SH-SY5Y (cell line): ENCODE data around the gene ZSCAN2.

Source experiments
- GATA2 ChIP-seq: IDR thresholded peaks from 2 replicates; pipeline ENCODE4 v1.6.1; 2011; ENCODE audit warnings: mild to moderate bottlenecking, low read depth, low read length
- GATA3 ChIP-seq: IDR thresholded peaks from 2 replicates; pipeline ENCODE4 v1.6.1; 2011; ENCODE audit warnings: low read depth, mild to moderate bottlenecking, low read length, moderate library complexity

DNA sequence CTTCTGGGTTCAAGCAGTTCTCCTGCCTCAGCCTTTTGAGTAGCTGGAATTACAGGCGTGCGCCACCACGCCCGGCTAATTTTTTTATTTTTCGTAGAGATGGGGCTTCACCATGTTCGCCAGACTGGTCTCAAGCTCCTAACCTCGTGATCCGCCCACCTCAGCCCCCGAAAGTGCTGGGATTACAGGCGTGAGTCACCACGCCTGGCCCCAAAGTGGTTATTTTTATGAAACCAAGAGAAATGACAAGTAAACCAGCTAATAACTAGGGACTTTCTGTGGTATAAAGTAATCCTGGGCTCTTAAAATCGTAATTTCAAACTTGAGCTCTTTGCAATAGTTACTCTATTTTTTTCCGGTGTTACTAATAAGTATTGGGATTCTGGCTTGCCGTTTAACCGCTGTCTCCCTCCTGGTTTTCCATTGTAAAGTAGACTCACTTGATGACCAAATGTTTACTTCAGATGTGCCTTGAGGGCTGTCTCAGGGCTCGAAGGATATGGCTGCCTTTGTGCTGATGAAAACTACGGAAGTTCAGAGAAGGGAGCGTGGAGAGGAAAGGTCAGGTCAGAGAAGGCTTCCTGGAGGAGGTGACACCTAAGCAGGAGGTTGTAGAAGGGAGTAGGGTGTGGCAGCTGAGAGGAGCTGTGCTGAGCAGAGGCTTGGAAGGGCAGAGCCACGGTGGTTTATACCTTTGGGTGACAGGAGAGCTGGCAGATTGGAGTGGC, 4.2 kb downstream of the ZSCAN2 start:
- TF ChIP-seq GATA2 (no peak), GATA3 (no peak)
